NCI-H526 (cell line): ENCODE data around the gene TIMM17B.

Experiments used
- DNase-seq, 2 experiments: peaks; one replicate each; lab custom pipeline; 2025; lab: John Stamatoyannopoulos, UW

Gene TIMM17B

DNA sequence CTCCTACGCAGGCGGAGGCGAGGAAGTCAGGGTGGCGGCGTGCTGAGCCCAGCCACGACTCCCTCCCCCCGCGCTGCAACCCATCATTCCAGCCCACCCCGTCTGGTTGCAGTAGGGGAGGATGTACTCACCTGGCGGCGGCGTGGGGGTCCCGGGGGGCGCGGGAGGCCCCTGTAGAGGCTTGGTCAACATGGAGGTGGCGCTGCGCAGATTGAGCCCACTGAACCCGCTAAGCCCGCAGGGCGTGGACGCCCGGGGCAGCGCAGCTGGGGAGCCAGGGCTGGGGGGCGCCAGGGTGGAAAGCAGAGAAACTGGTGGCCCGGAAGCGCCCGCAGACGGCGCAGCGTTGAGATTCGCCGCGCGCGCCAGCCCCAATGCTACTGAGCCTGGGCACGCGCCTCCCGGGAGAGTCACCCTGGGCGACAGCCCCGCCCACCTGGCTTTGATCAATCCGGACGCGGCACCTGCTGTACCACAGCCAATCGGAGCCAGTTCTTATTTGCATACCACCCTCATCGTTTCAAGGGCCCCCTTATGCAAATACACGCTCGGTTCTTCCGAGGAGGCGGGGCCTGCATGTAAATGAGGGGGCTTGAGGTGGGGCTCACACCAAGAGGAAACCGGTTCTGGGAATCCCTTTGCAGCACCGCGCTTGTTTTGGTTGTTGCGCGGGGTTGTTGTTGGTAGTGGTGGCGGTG lies 21.2 kb upstream of the TIMM17B start, which contains the start of gene PIM2:
Gene PIM2, minus strand, starts transcription at position 382 of the 698 bp plus-strand sequence. Its CDS starts 190 bp downstream, at position 192.
- DNase-seq: peak; percentile 94 to 97

GRCh38 chrX:48918301-48918642 lies 20.7 kb upstream of the TIMM17B start:
- peak in 1 of 2 experiments; percentile 36 for DNase-seq

GRCh38 chrX:48917139-48918001 lies 19.8 kb upstream of the TIMM17B start:
- peak; percentile 85 to 94 for DNase-seq

DNA sequence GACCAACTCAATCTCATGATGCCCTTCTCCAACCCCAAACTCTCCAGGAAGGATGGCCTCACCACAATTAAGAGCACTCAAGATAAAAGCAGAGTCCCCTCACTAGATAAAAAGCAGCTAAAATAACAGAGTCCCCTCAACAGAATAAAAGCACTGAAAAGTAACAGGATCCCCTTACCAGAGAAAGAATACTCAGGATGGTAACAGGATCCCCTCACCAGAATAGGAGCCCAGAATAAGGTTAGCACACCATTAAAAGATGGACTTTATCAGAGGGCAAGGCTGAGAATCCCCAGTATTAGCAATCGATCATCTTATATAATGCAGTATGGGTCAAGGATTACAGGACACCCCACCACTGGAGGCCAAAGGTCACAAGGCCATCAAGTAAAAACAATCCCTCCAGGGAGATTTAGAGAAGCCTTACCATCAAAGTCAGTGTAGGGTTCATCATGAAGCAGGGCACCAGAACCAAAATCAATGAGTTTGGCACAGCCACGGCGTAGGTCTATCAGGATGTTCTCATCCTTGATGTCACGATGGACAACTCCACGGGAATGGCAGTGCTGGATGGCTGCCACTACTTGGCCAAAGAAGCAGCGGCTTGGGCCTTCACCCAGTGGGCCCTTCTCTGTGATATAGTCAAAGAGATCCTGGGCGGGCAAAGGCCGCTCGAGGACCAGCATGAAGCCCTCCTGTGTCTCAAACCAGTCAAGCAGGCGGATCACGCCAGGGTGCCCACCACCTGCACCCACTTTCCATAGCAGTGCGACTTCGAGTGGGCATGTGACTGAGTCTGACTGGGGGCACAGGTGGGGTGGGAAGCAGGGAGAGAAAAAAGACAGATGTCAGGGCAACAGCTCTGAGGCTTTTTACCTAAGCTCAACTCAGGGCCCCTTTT lies 17.3 kb upstream of the TIMM17B start:
- no peak for DNase-seq

- no peak for DNase-seq
Measured at GRCh38 chrX:48913605-48914366, 16.2 kb upstream of the TIMM17B start.

DNA sequence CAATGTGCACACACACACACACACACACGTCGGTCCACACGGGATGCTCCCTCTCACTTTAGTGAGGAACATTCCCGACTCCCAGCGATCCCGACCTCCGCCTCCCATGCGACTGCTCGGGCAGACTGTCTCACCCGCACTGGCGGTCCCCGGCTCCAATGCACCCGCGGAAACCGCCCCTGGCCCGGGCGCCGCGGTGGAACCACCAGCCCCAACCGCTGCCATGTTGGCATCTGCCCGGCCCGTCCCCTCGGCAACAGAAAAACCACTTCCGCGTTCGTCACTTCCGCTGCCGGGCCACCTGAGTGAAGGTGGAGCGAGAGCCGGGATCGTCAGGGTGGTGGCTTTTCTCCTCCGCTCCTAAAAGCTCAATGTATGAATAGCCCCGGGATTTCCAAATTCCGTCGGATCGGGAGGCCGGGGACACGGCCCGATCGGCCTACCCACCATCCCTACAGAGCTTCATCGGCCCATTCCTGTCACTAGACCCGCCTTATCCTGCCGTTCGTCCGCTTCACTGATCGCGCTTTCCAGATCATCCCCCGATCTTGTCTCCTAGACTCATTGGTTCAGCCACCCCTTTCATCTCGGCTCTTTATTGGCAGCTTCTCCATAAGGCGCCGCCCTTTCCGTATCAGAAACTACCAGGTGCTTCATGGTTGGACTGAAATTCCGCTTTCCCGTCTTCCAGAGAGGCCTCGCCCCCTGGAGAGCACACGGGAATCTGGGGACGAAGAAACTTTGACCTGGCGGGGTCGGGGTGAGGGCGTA lies 14.0 kb upstream of the TIMM17B start, which contains the start of gene SLC35A2:
Gene SLC35A2, minus strand, starts transcription at position 235 of the 771 bp plus-strand sequence. Its CDS starts 10 bp downstream, at position 225.
- DNase-seq: peak; percentile 85 to 91

DNA sequence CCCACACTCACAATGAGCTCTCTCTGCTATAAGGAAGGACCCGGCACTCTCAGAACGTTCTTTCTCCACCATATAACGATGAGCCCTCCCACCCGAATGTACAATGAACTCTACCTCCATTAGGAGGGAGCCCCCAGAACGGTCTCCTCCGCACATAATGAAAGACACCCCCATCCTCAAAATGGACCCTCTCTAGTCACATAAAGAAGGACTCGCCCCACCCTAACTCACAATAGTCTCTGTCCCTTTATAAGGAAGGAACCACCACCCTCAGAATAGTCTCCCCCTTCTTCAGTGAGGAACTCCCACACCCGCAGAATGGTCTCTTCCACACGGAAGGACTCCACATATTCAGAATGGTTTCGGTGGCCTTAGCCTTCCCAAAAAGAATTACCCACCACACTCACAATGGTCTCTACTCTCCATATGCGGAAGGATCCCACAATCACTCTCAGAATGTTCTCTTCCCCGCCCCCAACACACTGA lies 13.4 kb upstream of the TIMM17B start:
- DNase-seq: no peak

DNA sequence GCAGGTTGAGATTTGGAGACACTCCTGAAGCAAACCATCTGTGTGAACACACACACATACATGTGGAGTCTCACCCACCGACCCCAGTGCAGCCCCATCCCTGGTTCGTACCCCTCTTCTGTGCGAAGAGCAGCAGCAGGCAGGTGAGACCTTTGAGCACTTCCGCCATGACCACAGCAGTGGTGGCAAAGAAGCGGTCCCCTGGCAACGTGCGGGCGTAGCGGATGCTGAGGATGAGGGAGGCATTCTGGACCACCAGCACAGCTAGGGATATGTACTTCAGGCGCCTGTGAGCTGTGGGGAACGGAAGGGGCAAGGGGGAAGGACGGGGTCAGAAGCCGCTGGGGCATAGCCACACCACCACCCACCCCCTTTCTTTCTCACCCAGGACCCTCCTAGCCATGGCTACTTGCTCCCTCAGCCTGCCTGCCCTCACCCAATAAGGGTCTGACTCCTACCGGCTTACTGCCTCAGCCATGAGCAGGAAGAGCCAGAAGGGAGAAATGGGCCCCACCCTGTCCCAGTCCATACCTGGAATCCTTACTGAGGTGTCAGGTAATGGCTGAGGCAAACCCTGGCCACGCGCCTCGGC lies 12.2 kb upstream of the TIMM17B start:
- no peak for DNase-seq

- DNase-seq: no peak
Measured at GRCh38 chrX:48908600-48908999, 11.0 kb upstream of the TIMM17B start.

DNA sequence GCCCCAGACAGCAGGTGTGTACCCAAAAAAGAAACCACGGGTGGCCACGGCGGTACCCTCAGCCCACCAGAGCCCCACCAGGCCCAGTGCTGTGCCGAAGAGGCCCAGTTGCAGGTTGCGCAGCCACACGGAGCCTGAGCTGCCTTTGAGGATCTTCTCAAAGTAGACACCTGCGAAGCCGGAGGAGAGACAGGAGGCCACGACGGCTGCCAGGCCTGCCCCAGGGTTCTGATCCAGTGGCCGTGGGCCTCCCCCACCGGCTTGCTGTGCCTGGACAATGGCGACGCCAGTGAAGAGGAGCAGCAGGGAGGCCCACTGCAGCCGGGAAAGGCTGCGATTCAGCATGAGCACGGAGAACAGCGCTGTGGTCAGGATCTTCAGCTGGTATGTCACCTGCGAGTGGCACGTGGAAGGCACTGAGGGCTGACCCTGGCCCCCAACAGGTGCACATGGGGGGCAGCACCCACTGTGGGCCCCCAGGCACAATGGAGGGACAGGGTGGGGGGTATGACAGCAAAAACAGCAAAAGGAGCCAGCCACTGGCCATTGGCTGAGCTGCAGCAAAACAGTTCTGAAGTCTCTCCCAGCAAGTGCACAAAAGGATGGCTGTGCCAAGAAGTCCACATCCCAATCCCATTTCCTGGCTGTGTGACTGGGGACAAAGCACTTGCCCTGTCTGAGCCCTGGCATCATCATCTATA lies 7.7 kb upstream of the TIMM17B start:
- no peak for DNase-seq

GRCh38 chrX:48904626-48905025 lies 7.1 kb upstream of the TIMM17B start:
- DNase-seq: no peak

- DNase-seq: no peak
Measured at GRCh38 chrX:48904180-48904579, 6.6 kb upstream of the TIMM17B start.

DNA sequence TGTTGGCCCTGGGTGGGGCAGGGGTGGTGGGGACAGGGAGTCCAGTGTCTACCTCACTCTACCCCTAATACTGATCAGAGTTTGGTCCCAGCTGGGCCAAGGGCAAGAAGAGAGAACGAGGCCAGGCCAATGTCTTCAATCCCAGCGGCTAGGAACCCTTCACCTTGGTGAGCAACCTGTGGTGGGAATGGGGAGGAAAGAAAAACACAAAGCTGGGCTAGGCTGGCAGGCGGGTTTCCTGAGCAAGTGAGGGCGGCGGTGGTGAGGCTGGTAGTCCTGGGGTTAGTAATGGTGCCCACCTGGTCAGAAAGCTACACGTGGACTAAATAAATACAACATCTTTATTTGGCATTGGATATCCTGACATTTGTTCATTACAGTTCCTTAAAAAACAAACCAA lies 5.7 kb upstream of the TIMM17B start:
- DNase-seq: no peak

- no peak for DNase-seq
Measured at GRCh38 chrX:48902776-48903175, 5.2 kb upstream of the TIMM17B start.

GRCh38 chrX:48902135-48902534 lies 4.6 kb upstream of the TIMM17B start:
- no peak for DNase-seq

GRCh38 chrX:48901069-48901468 lies 3.5 kb upstream of the TIMM17B start:
- DNase-seq: no peak

- no peak for DNase-seq
Measured at GRCh38 chrX:48899078-48899410, 1.5 kb upstream of the TIMM17B start.

GRCh38 chrX:48897157-48897624 lies 377 bp downstream of the TIMM17B start:
- peak; percentile 76 to 93 for DNase-seq

GRCh38 chrX:48896611-48897011 lies 957 bp downstream of the TIMM17B start:
- peak; percentile 61 to 64 for DNase-seq
